Vagina (tissue), 2 donors: ENCODE data around the gene KCNK4.

ENCODE experiments used
- CTCF ChIP-seq, 3 experiments: fragments of 450-650 bp in 2 of 3; fragments of 200-600 bp in 1 of 3; sonication (generic) in 1 of 3; IDR thresholded peaks; one replicate each; pipeline ENCODE4 v1.5.1; 2017 to 2019; ENCODE audit warnings: antibody characterized with exemption in 3 of 3, mild to moderate bottlenecking in 2 of 3, moderate library complexity in 2 of 3
- POLR2A ChIP-seq, 2 donors: fragments of 450-650 bp; IDR thresholded peaks; one replicate each; pipeline ENCODE4 v1.6.1; 2017; ENCODE audit warnings: antibody characterized with exemption in 2 of 2, mild to moderate bottlenecking in 2 of 2, moderate library complexity in 2 of 2
- POLR2AphosphoS5 ChIP-seq, 2 donors: sonication (generic); formaldehyde crosslinking; IDR thresholded peaks; one replicate each; pipeline ENCODE4 v1.9.0; 2017; ENCODE audit warnings: antibody characterized with exemption in 2 of 2, mild to moderate bottlenecking in 2 of 2, low read depth in 1 of 2; ENCODE audit not compliant: insufficient read depth in 1 of 2

GRCh38 chr11:64250415-64251015, 40.6 kb upstream of the KCNK4 start:
- TF ChIP-seq CTCF (IDR thresholded peaks at IDR 0.05) (no peak), POLR2AphosphoS5 (IDR thresholded peaks at IDR 0.05; ENCODE audit: insufficient read depth in 1 of 2, low read depth in 1 of 2) (no peak), POLR2A (IDR thresholded peaks at IDR 0.05) (no peak)
